ENCODE results near the gene TBC1D1. TPM values are rescaled to one million over a fixed set of nuclear protein-coding genes. Genes with fewer than 3 reads are reported as not detected.

The TBC1D1 gene
- total and polyA plus RNA-seq, 2 donors (not counting 1 experiment from before 2014, with no cell fraction given): 39.7 to 90.0 TPM

GRCh38 chr4:37909332-37910090 is 18.6 kb downstream of the TBC1D1 start:
- H3K36me3 ChIP-seq (ENCODE audit: control insufficient read depth, insufficient read depth, low read length): no peaks in the 10 kb centered on the region
- H2AFZ ChIP-seq (ENCODE audit: low read length): no peak overlapping the region
- no peaks in the 10 kb centered on the region for H3K27me3 ChIP-seq (ENCODE audit: control insufficient read depth, insufficient read depth, low read length)
- peaks cover 2% of the 10 kb centered on the region for H3K4me1 ChIP-seq (ENCODE audit: control insufficient read depth, extremely low read depth, insufficient read depth, low read length)
- H3K79me2 ChIP-seq (ENCODE audit: control insufficient read depth, insufficient read depth, low read length): no peaks in the 10 kb centered on the region
- no peaks in the 10 kb centered on the region for H3K9me3 ChIP-seq (ENCODE audit: control insufficient read depth, insufficient read depth, low read depth, low read length)
- no peak overlapping the region for H3K4me3 ChIP-seq (replicated peaks in 1 of 4; ENCODE audit: control extremely low read depth in 1 of 4, insufficient read depth in 1 of 4, low read depth in 3 of 4, low read length in 4 of 4)
- no peak for DNase-seq (ENCODE audit: low read depth in 2 of 2)
- TF ChIP-seq EZH2 (IDR thresholded peaks at IDR 0.05; ENCODE audit: low read length, missing control alignments): no peak
- no peak for TF ChIP-seq CTCF (conservative IDR thresholded peaks at IDR 0.05 in 1 of 2, IDR thresholded peaks at IDR 0.05 in 1 of 2; ENCODE audit: low read depth in 1 of 2, low read length in 2 of 2)
- no peak overlapping the region for H3K9ac ChIP-seq (ENCODE audit: insufficient read depth, low read length)
- no peaks in the 10 kb centered on the region for H4K20me1 ChIP-seq (ENCODE audit: control insufficient read depth, extremely low read depth, insufficient read depth, low read length)
- no peak overlapping the region for H3K4me2 ChIP-seq (ENCODE audit: extremely low read depth, insufficient read depth, low read length)
- H3K27ac ChIP-seq (ENCODE audit: insufficient read depth, low read length): no peak overlapping the region

GRCh38 chr4:37910091-37910486 is 19.2 kb downstream of the TBC1D1 start:
- Histone ChIP-seq H3K27me3 (ENCODE audit: control insufficient read depth, insufficient read depth, low read length) (no peaks in the 10 kb centered on the region), H3K36me3 (ENCODE audit: control insufficient read depth, insufficient read depth, low read length) (no peaks in the 10 kb centered on the region), H3K9ac (ENCODE audit: insufficient read depth, low read length) (no peak overlapping the region), H4K20me1 (ENCODE audit: control insufficient read depth, extremely low read depth, insufficient read depth, low read length) (no peaks in the 10 kb centered on the region), H3K79me2 (ENCODE audit: control insufficient read depth, insufficient read depth, low read length) (no peaks in the 10 kb centered on the region), H2AFZ (ENCODE audit: low read length) (no peak overlapping the region), H3K27ac (ENCODE audit: insufficient read depth, low read length) (no peak overlapping the region), H3K4me1 (ENCODE audit: control insufficient read depth, extremely low read depth, insufficient read depth, low read length) (peaks cover 2% of the 10 kb centered on the region), H3K4me3 (replicated peaks in 1 of 4; ENCODE audit: control extremely low read depth in 1 of 4, insufficient read depth in 1 of 4, low read depth in 3 of 4, low read length in 4 of 4) (no peak overlapping the region), H3K9me3 (ENCODE audit: control insufficient read depth, insufficient read depth, low read depth, low read length) (no peaks in the 10 kb centered on the region), H3K4me2 (ENCODE audit: extremely low read depth, insufficient read depth, low read length) (no peak overlapping the region)
- DNase-seq (ENCODE audit: low read depth in 2 of 2): no peak
- TF ChIP-seq CTCF (conservative IDR thresholded peaks at IDR 0.05 in 1 of 2, IDR thresholded peaks at IDR 0.05 in 1 of 2; ENCODE audit: low read depth in 1 of 2, low read length in 2 of 2): no peak
- TF ChIP-seq EZH2 (IDR thresholded peaks at IDR 0.05; ENCODE audit: low read length, missing control alignments): no peak

- H3K27ac ChIP-seq (ENCODE audit: insufficient read depth, low read length): no peak overlapping the region
- H3K9me3 ChIP-seq (ENCODE audit: control insufficient read depth, insufficient read depth, low read depth, low read length): no peaks in the 10 kb centered on the region
- H3K9ac ChIP-seq (ENCODE audit: insufficient read depth, low read length): no peak overlapping the region
- no peak for TF ChIP-seq CTCF (conservative IDR thresholded peaks at IDR 0.05 in 1 of 2, IDR thresholded peaks at IDR 0.05 in 1 of 2; ENCODE audit: low read depth in 1 of 2, low read length in 2 of 2)
- no peak for TF ChIP-seq EZH2 (IDR thresholded peaks at IDR 0.05; ENCODE audit: low read length, missing control alignments)
- no peak overlapping the region for H3K4me2 ChIP-seq (ENCODE audit: extremely low read depth, insufficient read depth, low read length)
- DNase-seq (ENCODE audit: low read depth in 2 of 2): no peak
- no peaks in the 10 kb centered on the region for H3K27me3 ChIP-seq (ENCODE audit: control insufficient read depth, insufficient read depth, low read length)
- no peaks in the 10 kb centered on the region for H4K20me1 ChIP-seq (ENCODE audit: control insufficient read depth, extremely low read depth, insufficient read depth, low read length)
- H2AFZ ChIP-seq (ENCODE audit: low read length): no peak overlapping the region
- H3K79me2 ChIP-seq (ENCODE audit: control insufficient read depth, insufficient read depth, low read length): no peaks in the 10 kb centered on the region
- H3K36me3 ChIP-seq (ENCODE audit: control insufficient read depth, insufficient read depth, low read length): no peaks in the 10 kb centered on the region
- no peaks in the 10 kb centered on the region for H3K4me1 ChIP-seq (ENCODE audit: control insufficient read depth, extremely low read depth, insufficient read depth, low read length)
- H3K4me3 ChIP-seq (replicated peaks in 1 of 4; ENCODE audit: control extremely low read depth in 1 of 4, insufficient read depth in 1 of 4, low read depth in 3 of 4, low read length in 4 of 4): no peak overlapping the region
These were observed 23.7 kb downstream of the TBC1D1 start for GRCh38 chr4:37914539-37914938.
